T-helper 17 cell (primary cell): ENCODE results near the gene EID2B. TPM values are rescaled to one million over a fixed set of nuclear protein-coding genes. Genes with fewer than 3 reads are reported as not detected.

Experiments used
- ATAC-seq: fragments of 150-1000 bp; cut with Tn5 transposase; 2 replicates; pipeline ENCODE4 v1.10.0; 2021; ENCODE audit warnings: mild to moderate bottlenecking, moderate library complexity
- DNase-seq, 3 donors: peaks; one replicate each; pipeline versions ENCODE4 v3.0.0 to v3.0.0-alpha.2; 2020 to 2021
- H3K9me3 ChIP-seq: one replicate; pipeline ENCODE4 v1.7.0; 2013; ENCODE audit warnings: low read length, mild to moderate bottlenecking; ENCODE audit not compliant: control insufficient read depth, poor library complexity, severe bottlenecking
- H3K27ac Mint-ChIP-seq: one replicate; pipeline ENCODE4 v1.8.0; 2022; ENCODE audit warnings: mild to moderate bottlenecking, moderate library complexity, mixed read lengths
- H3K27me3 Mint-ChIP-seq: one replicate; pipeline ENCODE4 v1.8.0; 2022; ENCODE audit warnings: mixed read lengths
- H3K36me3 Mint-ChIP-seq: one replicate; pipeline ENCODE4 v1.8.0; 2022; ENCODE audit warnings: low read depth, mixed read lengths
- H3K4me1 Mint-ChIP-seq: one replicate; pipeline ENCODE4 v1.8.0; 2022; ENCODE audit warnings: mild to moderate bottlenecking, mixed read lengths
- H3K4me3 Mint-ChIP-seq: one replicate; pipeline ENCODE4 v1.8.0; 2022; ENCODE audit warnings: mild to moderate bottlenecking, moderate library complexity, mixed read lengths
- total RNA-seq, 4 donors: library from RNA in 2 of 4; stranded (reverse) in 2 of 4; gene quantifications; one replicate each; pipeline ENCODE4 v1.2.3 and lab custom pipeline; 2022 to 2026

The EID2B gene
- total RNA-seq, 2 donors from 2014 or later, result 3.9 to 4.9 TPM

DNA sequence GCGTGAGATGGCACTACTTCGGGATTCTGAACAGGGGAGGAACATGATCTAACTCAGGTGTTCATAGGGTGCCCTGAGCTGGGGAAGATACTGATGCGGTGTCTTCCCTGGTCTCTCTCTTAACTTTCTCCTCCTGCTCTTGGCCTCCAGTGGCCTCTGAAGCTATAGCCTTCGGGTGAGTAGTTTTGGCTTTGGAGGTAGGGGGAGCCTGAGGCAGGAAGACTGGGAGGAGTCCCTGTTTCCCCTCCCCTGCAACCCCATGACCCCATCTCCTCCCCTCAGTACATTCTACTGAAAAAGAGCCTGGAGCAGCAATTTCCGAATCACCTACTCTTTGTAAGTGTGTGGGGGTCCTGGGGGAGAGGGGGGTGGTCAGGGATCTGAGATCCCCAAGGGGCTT lies 14.2 kb downstream of the EID2B start:
- no peak for ATAC-seq

DNA sequence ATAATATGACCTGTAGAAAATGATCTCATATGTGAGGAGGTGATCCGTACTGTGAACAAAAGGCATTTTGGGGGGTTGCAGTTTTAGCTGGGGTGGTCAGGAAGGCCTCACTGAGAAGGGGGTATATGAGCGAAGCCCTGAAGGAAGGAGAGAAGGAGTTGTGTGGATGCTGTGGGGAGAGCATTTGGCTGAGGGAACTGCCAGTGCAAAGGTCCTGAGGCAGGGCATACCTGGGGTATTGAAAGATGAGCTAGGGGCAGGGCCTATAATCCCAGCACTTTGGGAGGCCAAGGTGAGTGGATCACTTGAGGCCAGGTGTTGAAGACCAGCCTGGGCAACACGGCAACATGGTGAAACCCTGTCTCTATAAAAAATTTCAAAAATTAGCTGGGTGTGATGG lies 15.2 kb downstream of the EID2B start:
- ATAC-seq (no peak), DNase-seq (no peak)
- Mint-ChIP-seq H3K4me3 (peak overlapping the region; percentile 57), H3K27me3 (peaks cover 41% of the 10 kb centered on the region), H3K4me1 (peaks cover 15% of the 10 kb centered on the region), H3K36me3 (peaks cover 10% of the 10 kb centered on the region), H3K27ac (no peak overlapping the region)
- H3K9me3 ChIP-seq, result no peaks in the 10 kb centered on the region

More for the DNA sequence above, 14.2 kb downstream of the EID2B start:
- Mint-ChIP-seq H3K27me3 (peaks cover 34% of the 10 kb centered on the region), H3K36me3 (peaks cover 10% of the 10 kb centered on the region), H3K4me3 (no peak overlapping the region), H3K4me1 (peaks cover 13% of the 10 kb centered on the region), H3K27ac (peak overlapping the region; percentile 39)
- H3K9me3 ChIP-seq, result no peaks in the 10 kb centered on the region
- no peak for DNase-seq

DNA sequence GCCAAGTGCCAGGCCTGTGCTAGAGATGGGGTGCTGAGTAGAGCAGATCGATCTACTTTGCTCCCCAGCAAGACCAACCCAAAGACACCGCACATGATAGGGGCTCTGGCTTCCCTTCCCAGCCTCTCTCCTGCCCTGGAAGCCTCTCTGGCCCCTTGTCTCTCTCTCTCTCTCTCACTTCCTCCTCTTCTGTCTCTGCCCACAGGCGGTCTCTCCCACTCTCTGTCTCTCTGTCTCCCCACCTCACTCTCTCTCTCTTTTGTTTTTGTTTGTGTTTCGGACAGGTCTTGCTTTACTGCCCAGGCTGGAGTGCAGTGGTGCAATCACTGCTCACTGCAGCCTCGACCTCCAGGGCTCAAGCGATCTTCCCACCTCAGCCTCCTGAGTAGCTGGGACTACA lies 16.4 kb downstream of the EID2B start:
- H3K27me3 Mint-ChIP-seq, result peaks cover 47% of the 10 kb centered on the region
- H3K36me3 Mint-ChIP-seq, result peaks cover 10% of the 10 kb centered on the region
- ATAC-seq (no peak), DNase-seq (no peak)
- no peaks in the 10 kb centered on the region for H3K9me3 ChIP-seq
- peak overlapping the region; percentile 74 for H3K4me3 Mint-ChIP-seq
- H3K4me1 Mint-ChIP-seq, result peaks cover 15% of the 10 kb centered on the region
- H3K27ac Mint-ChIP-seq, result no peak overlapping the region

DNA sequence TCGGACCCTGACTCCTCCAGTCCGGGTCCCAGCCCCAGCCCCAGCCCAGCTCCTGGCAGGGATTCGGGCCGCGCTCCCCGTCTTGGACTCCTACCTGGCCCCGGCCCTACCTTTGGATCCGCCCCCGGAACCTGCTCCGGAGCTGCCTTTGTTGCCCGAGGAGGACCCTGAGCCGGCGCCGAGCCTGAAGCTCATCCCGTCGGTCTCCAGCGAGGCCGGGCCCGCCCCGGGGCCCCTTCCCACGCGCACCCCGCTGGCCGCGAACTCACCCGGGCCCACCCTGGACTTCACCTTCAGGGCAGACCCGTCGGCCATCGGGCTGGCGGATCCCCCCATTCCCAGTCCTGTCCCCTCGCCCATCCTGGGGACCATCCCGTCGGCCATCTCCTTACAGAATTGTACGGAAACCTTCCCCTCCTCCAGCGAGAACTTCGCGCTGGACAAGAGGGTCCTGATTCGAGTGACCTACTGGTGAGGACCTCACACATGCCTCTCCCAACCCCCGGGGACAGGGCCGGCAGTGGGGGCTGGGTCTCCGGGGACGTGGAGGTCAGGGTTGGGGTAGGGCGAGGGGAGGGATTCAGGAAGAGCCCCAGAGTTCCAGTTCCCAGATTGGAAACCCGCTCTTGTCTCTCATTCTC lies 17.0 kb downstream of the EID2B start:
- no peaks in the 10 kb centered on the region for H3K9me3 ChIP-seq
- no peak for ATAC-seq
- H3K4me3 Mint-ChIP-seq, result peak overlapping the region; percentile 74
- peak in 1 of 3 donors; percentile 28 for DNase-seq
- peaks cover 15% of the 10 kb centered on the region for H3K4me1 Mint-ChIP-seq
- peaks cover 10% of the 10 kb centered on the region for H3K36me3 Mint-ChIP-seq
- peaks cover 47% of the 10 kb centered on the region for H3K27me3 Mint-ChIP-seq
- no peak overlapping the region for H3K27ac Mint-ChIP-seq

DNA sequence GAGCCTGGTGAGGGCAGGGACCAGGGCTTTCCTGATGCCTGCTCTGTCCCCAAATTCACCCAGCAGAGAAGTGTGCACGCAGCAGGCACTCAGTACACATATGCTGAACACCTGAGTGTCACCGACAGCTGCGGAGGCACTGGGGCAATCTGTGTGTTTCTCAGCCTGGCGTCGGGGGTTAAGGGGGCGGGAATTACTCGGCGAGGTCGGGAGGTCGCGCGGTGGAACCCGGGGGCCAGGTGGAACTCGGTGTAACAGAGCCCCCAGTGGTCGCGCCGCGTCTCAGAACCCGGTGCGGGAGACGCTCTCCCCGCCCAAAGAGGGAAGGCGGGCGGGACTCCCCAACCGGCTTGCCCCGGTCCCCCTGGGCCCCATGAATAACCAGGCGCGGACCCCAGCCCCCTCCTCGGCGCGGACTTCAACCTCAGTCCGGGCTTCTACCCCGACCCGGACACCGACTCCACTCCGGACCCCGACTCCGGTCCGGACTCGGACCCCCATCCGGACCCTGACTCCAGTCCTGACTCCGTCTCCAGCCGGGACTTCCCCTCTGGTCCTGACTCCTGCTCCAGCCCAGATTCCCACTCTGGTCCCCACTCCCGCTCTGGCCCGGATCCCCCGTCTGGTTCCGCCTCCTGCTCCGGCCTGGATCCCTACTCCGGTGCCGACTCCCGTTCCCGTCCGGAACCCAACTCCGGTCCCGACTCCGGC lies 17.7 kb downstream of the EID2B start, which contains the start of gene SELENOV:
TSS of gene SELENOV (plus strand) at position 300 of the 711 bp plus-strand sequence. CDS start at position 374, 74 bp downstream.
- H3K9me3 ChIP-seq, result no peaks in the 10 kb centered on the region
- ATAC-seq, result peak; percentile 62
- no peak for DNase-seq
- no peak within 1 kb of the TSS for H3K27ac Mint-ChIP-seq
- H3K36me3 Mint-ChIP-seq, result peaks cover 10% of the 10 kb centered on the region
- peaks cover 15% of the 10 kb centered on the region for H3K4me1 Mint-ChIP-seq
- H3K27me3 Mint-ChIP-seq, result peaks cover 47% of the 10 kb centered on the region
- peak within 1 kb of the TSS; percentile 80 for H3K4me3 Mint-ChIP-seq

DNA sequence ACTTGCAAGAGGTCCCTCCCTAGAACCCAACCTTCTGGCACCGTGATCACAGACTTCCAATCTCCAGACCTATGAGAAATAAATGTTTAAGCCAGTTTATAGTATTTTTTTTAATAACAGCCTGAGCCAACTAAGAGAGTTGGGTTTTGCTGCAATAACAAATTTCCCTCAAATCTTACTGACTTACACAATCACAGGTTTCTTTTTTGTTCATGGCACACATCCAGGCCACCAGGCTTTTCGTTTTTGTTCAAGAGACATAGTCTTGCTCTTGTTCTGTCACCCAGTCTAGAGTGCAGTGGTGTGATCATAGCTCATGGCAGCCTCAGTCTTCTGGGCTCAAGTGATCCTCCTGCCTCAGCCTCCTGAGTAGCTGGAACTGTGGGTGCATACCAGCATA lies 19.7 kb downstream of the EID2B start:
- ATAC-seq (no peak), DNase-seq (no peak)
- Mint-ChIP-seq H3K4me3 (no peak overlapping the region), H3K36me3 (peaks cover 10% of the 10 kb centered on the region), H3K27me3 (peaks cover 61% of the 10 kb centered on the region), H3K4me1 (peaks cover 16% of the 10 kb centered on the region), H3K27ac (no peak overlapping the region)
- no peaks in the 10 kb centered on the region for H3K9me3 ChIP-seq

DNA sequence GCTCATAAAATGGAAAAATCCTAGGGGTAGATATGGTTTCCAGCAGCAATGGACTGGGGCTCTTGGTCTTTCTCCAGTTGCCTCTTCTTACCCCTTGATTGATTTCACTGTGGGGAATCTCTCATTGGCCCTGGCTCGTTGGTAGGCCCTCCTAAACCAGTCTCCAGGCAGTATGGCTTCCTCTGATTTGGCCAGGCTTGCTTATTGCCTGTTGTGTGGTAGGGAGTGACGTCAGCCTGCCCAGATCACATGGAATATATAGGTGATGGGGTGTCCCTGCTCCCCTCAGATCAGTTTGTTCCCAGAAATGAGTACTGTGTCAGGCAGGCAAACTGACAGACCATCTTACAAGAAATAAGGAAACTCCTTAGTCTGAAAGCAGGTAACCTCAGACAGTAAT lies 23.4 kb downstream of the EID2B start:
- H3K9me3 ChIP-seq, result no peaks in the 10 kb centered on the region
- H3K4me3 Mint-ChIP-seq, result no peak overlapping the region
- peaks cover 21% of the 10 kb centered on the region for H3K4me1 Mint-ChIP-seq
- DNase-seq, result no peak
- no peak overlapping the region for H3K27ac Mint-ChIP-seq
- peaks cover 6% of the 10 kb centered on the region for H3K36me3 Mint-ChIP-seq
- peaks cover 65% of the 10 kb centered on the region for H3K27me3 Mint-ChIP-seq
- no peak for ATAC-seq

DNA sequence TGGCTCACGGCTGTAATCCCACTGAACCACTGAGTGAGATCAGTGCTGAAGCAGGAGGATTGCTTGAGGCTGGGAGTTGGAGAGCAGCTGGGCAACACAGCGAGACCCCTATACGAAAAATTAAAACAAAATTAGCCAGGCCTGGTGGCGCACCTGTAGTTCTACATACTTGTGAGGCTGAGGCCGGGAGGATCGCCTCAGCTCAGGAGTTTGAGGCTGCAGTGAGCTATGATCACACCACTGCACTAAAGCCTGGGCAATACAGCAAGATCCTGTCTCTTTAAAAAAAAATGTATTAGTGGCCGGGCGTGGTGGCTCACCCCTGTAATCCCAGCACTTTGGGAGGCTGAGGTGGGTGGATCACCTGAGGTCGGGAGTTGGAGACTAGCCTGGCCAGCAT lies 24.0 kb downstream of the EID2B start:
- no peak overlapping the region for H3K4me3 Mint-ChIP-seq
- no peak for DNase-seq

DNA sequence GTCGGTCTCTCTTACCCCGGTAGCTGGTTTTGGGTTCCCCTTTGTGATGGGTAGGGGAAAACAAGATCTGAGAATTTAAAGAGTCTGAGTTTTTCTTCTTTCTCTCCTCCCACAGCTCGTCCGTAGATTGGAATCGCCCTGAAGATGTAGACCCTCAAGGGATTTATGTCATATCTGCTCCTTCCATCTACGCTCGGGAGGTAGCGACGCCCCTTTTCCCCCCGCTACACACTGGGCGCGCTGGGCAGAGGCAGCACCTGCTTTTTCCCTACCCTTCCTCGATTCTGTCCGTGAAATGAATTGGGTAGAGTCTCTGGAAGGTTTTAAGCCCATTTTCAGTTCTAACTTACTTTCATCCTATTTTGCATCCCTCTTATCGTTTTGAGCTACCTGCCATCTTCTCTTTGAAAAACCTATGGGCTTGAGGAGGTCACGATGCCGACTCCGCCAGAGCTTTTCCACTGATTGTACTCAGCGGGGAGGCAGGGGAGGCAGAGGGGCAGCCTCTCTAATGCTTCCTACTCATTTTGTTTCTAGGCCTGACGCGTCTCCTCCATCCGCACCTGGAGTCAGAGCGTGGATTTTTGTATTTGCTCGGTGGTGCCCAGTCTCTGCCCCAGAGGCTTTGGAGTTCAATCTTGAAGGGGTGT lies 24.8 kb downstream of the EID2B start:
- peak overlapping the region; percentile 85 for H3K4me3 Mint-ChIP-seq
- peaks cover 60% of the 10 kb centered on the region for H3K27me3 Mint-ChIP-seq
- no peak overlapping the region for H3K27ac Mint-ChIP-seq

More for the DNA sequence above, 24.0 kb downstream of the EID2B start:
- peaks cover 7% of the 10 kb centered on the region for H3K36me3 Mint-ChIP-seq
- H3K4me1 Mint-ChIP-seq, result peaks cover 24% of the 10 kb centered on the region
- peaks cover 65% of the 10 kb centered on the region for H3K27me3 Mint-ChIP-seq
- ATAC-seq, result no peak
- no peaks in the 10 kb centered on the region for H3K9me3 ChIP-seq
- no peak overlapping the region for H3K27ac Mint-ChIP-seq

DNA sequence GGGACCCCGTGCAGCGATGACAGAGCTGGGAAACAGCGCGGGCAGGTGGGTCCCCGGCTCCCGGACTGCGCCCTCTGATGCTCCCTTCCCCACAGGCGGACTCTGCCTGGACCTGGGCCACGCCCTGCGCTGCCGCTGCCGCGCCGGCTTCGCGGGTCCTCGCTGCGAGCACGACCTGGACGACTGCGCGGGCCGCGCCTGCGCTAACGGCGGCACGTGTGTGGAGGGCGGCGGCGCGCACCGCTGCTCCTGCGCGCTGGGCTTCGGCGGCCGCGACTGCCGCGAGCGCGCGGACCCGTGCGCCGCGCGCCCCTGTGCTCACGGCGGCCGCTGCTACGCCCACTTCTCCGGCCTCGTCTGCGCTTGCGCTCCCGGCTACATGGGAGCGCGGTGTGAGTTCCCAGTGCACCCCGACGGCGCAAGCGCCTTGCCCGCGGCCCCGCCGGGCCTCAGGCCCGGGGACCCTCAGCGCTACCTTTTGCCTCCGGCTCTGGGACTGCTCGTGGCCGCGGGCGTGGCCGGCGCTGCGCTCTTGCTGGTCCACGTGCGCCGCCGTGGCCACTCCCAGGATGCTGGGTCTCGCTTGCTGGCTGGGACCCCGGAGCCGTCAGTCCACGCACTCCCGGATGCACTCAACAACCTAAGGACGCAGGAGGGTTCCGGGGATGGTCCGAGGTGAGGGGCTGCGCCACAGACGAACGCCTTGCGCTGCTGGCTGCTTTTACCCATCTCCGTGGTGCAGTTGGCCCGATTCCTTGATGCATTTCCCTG lies 25.5 kb downstream of the EID2B start:
- DNase-seq, result peak; percentile 23 to 31 (median 25)
- H3K27me3 Mint-ChIP-seq, result peaks cover 56% of the 10 kb centered on the region
- ATAC-seq, result peak; percentile 69
- peaks cover 7% of the 10 kb centered on the region for H3K36me3 Mint-ChIP-seq
- H3K9me3 ChIP-seq, result no peaks in the 10 kb centered on the region
- no peak overlapping the region for H3K27ac Mint-ChIP-seq
- peak overlapping the region; percentile 85 for H3K4me3 Mint-ChIP-seq
- H3K4me1 Mint-ChIP-seq, result peaks cover 28% of the 10 kb centered on the region

More for the DNA sequence above, 24.8 kb downstream of the EID2B start:
- DNase-seq (no peak), ATAC-seq (no peak)
- H3K36me3 Mint-ChIP-seq, result peaks cover 7% of the 10 kb centered on the region
- H3K9me3 ChIP-seq, result no peaks in the 10 kb centered on the region
- peaks cover 28% of the 10 kb centered on the region for H3K4me1 Mint-ChIP-seq

DNA sequence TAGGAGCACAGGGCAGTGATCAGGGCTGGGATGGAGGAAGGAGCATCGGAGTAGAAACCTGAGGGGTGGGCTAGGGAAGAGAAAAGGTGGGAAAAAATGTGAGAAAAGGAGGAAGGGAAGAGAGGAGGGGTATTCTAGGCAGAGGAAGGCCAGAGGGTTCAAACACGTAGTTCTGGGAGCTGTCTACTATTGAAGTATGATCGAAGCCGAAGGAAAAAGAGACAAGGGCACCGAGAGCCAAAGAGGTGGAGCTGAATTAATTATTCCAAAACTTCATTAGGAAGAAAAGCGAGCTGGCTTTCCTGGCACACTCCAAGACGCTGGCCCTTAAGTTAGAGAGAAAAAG lies 26.1 kb downstream of the EID2B start:
- Mint-ChIP-seq H3K27ac (no peak overlapping the region), H3K4me3 (peak overlapping the region; percentile 81), H3K27me3 (peaks cover 55% of the 10 kb centered on the region), H3K4me1 (peaks cover 28% of the 10 kb centered on the region), H3K36me3 (peaks cover 7% of the 10 kb centered on the region)
- no peaks in the 10 kb centered on the region for H3K9me3 ChIP-seq
- no peak for DNase-seq
- no peak for ATAC-seq

DNA sequence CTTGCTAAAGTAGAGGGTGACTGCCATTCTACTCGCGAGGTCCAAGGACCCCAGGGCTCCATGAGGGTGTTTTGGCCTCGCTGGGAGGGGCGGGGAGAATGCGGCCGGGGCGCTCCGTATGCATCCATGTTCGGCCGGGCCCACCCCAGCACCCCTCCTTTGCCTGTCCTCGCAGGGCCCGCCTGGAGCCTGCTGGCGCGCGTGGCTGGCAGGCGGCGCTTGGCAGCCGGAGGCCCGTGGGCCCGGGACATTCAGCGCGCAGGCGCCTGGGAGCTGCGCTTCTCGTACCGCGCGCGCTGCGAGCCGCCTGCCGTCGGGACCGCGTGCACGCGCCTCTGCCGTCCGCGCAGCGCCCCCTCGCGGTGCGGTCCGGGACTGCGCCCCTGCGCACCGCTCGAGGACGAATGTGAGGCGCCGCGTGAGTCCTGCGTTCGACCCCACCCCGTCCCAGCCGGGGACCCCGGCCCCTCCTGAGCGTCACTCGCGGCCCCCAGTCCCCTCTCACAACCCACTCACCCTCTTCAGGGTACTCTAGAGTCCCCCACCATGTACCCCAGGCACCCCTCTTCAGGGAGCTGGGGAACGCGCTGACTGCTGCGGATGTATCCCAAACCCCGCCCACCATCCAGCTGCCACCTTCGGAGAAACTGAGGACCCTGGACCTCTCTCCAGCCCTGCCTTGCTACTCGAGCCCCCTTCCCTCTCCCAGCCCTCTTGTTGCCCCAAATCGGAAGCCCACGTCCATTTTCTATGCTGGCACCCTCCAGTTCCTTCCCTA lies 29.8 kb downstream of the EID2B start:
- Mint-ChIP-seq H3K4me1 (peaks cover 44% of the 10 kb centered on the region), H3K27ac (peak overlapping the region; percentile 44), H3K27me3 (peaks cover 73% of the 10 kb centered on the region), H3K4me3 (peak overlapping the region; percentile 51), H3K36me3 (peaks cover 19% of the 10 kb centered on the region)
- peak; percentile 71 to 81 (median 74) for DNase-seq
- peak; percentile 80 for ATAC-seq
- H3K9me3 ChIP-seq, result no peaks in the 10 kb centered on the region
